B cell (primary cell): ENCODE results near the gene PLCB4. TPM values are rescaled to one million over a fixed set of nuclear protein-coding genes. Genes with fewer than 3 reads are reported as not detected.

Experiments used
- ATAC-seq: fragments of 200-7000 bp; cut with Tn5 transposase; one replicate; pipeline ENCODE4 v1.10.0; 2021; ENCODE audit warnings: low read depth, mild to moderate bottlenecking, moderate number of reproducible peaks, moderate library complexity
- CTCF ChIA-PET: fragments of 350-600 bp; sonication (Branson Sonifier 250); formaldehyde crosslinking; loops from one replicate; lab custom pipeline; 2021; ENCODE audit warnings: antibody characterized with exemption, inconsistent platforms; lab: Charles Lee
- POLR2A ChIA-PET: fragments of 350-600 bp; sonication (Branson Sonifier 250); formaldehyde crosslinking; loops from one replicate; lab custom pipeline; 2021; ENCODE audit warnings: antibody characterized with exemption; lab: Charles Lee
- DNase-seq: peaks from one replicate; pipeline ENCODE4 v3.0.0; 2013
- H2AFZ ChIP-seq: 2 replicates; pipeline ENCODE4 v1.6.1; 2012; ENCODE audit warnings: mild to moderate bottlenecking, low read depth, low read length; ENCODE audit not compliant: insufficient read depth, poor library complexity, severe bottlenecking
- H3K27ac ChIP-seq, 2 donors: 1 replicate in 1 of 2; 2 replicates in 1 of 2; pipeline ENCODE4 v1.5.1; 2012 to 2013; ENCODE audit warnings: low read length in 2 of 2, mild to moderate bottlenecking in 2 of 2, moderate library complexity in 1 of 2
- H3K27me3 ChIP-seq, 4 experiments: fragments of 200-600 bp in 1 of 4; sonication (generic) in 1 of 4; replicated peaks in 1 of 4; 1 replicate in 2 of 4; 2 replicates in 2 of 4; pipeline versions ENCODE4 v1.6.1 to v1.7.0; 2013 to 2016; ENCODE audit warnings: low read length in 3 of 4, mild to moderate bottlenecking in 2 of 4, mixed read lengths in 1 of 4, moderate library complexity in 1 of 4; ENCODE audit not compliant: insufficient read depth in 4 of 4, control insufficient read depth in 3 of 4; ENCODE audit errors: control extremely low read depth in 1 of 4
- H3K36me3 ChIP-seq, 2 experiments: replicated peaks in 1 of 2; 1 replicate in 1 of 2; 2 replicates in 1 of 2; pipeline versions ENCODE4 v1.6.1 to v1.7.1; 2013; ENCODE audit warnings: low read length in 1 of 2; ENCODE audit not compliant: insufficient read depth in 2 of 2, control insufficient read depth in 1 of 2; ENCODE audit errors: control extremely low read depth in 1 of 2, extremely low read depth in 1 of 2
- H3K4me1 ChIP-seq, 2 donors: fragments of 200-600 bp in 1 of 2; sonication (generic) in 1 of 2; 1 replicate in 1 of 2; 2 replicates in 1 of 2; pipeline versions ENCODE4 v1.5.1 to v1.6.1; 2013 to 2017; ENCODE audit warnings: low read length in 2 of 2; ENCODE audit not compliant: control insufficient read depth in 2 of 2, insufficient read depth in 2 of 2
- H3K4me2 ChIP-seq: replicated peaks from 2 replicates; pipeline ENCODE3; 2012; ENCODE audit warnings: mild to moderate bottlenecking, low read depth, low read length; ENCODE audit not compliant: poor library complexity, severe bottlenecking
- H3K4me3 ChIP-seq, 5 experiments: fragments of 200-600 bp in 1 of 5; sonication (generic) in 1 of 5; 1 replicate in 3 of 5; 2 replicates in 2 of 5; pipeline versions ENCODE4 v1.5.1 to v1.7.0; 2011 to 2016; ENCODE audit warnings: low read length in 4 of 5, mild to moderate bottlenecking in 4 of 5, low read depth in 2 of 5, control low read depth in 1 of 5, moderate library complexity in 1 of 5; ENCODE audit not compliant: insufficient read depth in 1 of 5; ENCODE audit errors: control extremely low read depth in 1 of 5, extremely low read depth in 1 of 5
- H3K79me2 ChIP-seq: fragments of 200-600 bp; sonication (generic); one replicate; pipeline ENCODE4 v1.6.0; 2016; ENCODE audit warnings: low read length; ENCODE audit not compliant: control insufficient read depth, insufficient read depth
- H3K9ac ChIP-seq: fragments of 200-600 bp; sonication (generic); 2 replicates; pipeline ENCODE4 v1.6.1; 2017; ENCODE audit warnings: mild to moderate bottlenecking, low read length, moderate library complexity
- H3K9me3 ChIP-seq, 3 donors: one replicate each; pipeline versions ENCODE4 v1.6.1 to v1.7.1; 2013; ENCODE audit warnings: low read length in 2 of 3; ENCODE audit not compliant: control insufficient read depth in 2 of 3, insufficient read depth in 1 of 3; ENCODE audit errors: control extremely low read depth in 1 of 3
- H4K20me1 ChIP-seq: 2 replicates; pipeline ENCODE4 v1.6.0; 2012; ENCODE audit warnings: mild to moderate bottlenecking, low read length; ENCODE audit not compliant: insufficient read depth, control insufficient read depth, poor library complexity, severe bottlenecking
- H3K27ac Mint-ChIP-seq: one replicate; pipeline ENCODE4 v1.8.0; 2021; ENCODE audit warnings: mixed read lengths
- H3K27me3 Mint-ChIP-seq: one replicate; pipeline ENCODE4 v1.8.0; 2021; ENCODE audit warnings: mixed read lengths
- H3K4me1 Mint-ChIP-seq: one replicate; pipeline ENCODE4 v1.8.0; 2021; ENCODE audit warnings: mixed read lengths
- H3K4me3 Mint-ChIP-seq: one replicate; pipeline ENCODE4 v1.8.0; 2021; ENCODE audit warnings: mixed read lengths
- H3K9me3 Mint-ChIP-seq: one replicate; pipeline ENCODE4 v1.8.0; 2022; ENCODE audit warnings: mixed read lengths; ENCODE audit not compliant: insufficient read depth
- EZH2 ChIP-seq: IDR thresholded peaks from 2 replicates; pipeline ENCODE4 v1.6.1; 2012; ENCODE audit warnings: borderline replicate concordance, low read depth, mild to moderate bottlenecking, moderate library complexity, low read length; ENCODE audit not compliant: insufficient read depth, poor library complexity, severe bottlenecking
- WGBS: methylation state at CpG from one replicate; pipeline ENCODE4 v1.1.5; 2013; ENCODE audit warnings: missing lambda C conversion rate; ENCODE audit not compliant: insufficient coverage; 5-methylcytosine and 5-hydroxymethylcytosine counted together
- intact Hi-C: fragments of 100-400 bp; cut with micrococcal nuclease; formaldehyde crosslinking; loops from one replicate; pipeline ENCODE4 v1.10.0; 2022
- polyA plus RNA-seq: library from polyadenylated mRNA; depleted of rRNA; stranded (reverse); fragments of >200 nt; gene quantifications from 2 replicates; pipeline ENCODE4 v1.2.3, GENCODE V29; 2012
- total RNA-seq, 2 donors: library from RNA; stranded (reverse); fragments of 120-200 nt in 1 of 2; gene quantifications; 1 replicate in 1 of 2; 2 replicates in 1 of 2; pipeline versions ENCODE4 v1.2.3 to v1.2.4, GENCODE V29; 2013 to 2022
- TF ChIP-seq, protein P1 (sequence below): fragments of 200-600 bp; IDR thresholded peaks from one replicate; pipeline ENCODE4 v1.8.0; 2022; ENCODE audit warnings: antibody characterized with exemption, mild to moderate bottlenecking

Gene PLCB4
- total and polyA plus RNA-seq, 2 donors (not counting 1 experiment from before 2014, with no cell fraction given) = not detected

DNA sequence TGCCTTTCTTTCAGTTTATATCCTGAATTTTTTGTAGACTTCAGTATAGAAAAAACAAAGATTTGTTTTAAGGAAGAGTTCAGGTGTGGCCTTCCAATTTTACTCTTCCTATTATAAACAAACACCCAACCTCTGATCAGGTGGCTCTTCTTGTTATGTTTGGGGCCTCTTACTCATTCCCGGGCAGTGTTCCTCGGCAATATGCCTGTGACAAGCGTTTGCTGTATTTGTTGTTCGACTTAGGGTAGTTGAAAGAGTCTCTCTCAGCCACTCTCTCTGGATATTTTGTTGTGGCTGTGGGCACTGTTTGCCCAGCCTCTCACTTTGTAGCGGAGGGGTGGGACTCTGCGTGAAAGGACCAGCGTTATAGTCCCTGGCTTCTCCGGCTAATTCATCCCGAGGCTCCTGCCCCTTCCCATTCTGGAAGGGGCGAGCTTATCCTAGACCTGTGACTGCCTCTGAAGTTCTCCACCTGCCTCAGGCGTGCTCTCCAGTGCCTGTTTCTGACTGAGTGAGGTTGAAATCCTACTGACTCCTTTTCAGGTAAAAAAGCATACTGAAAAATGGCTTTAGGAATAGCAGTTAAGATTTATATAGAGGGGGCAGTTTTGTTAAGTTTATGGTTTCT lies 97.4 kb downstream of the PLCB4 start:
- Mint-ChIP-seq H3K9me3 (no peaks in the 10 kb centered on the region), H3K4me1 (no peaks in the 10 kb centered on the region), H3K27ac (no peak overlapping the region), H3K4me3 (no peak overlapping the region), H3K27me3 (no peaks in the 10 kb centered on the region)
- POLR2A ChIA-PET = no interaction called here
- Histone ChIP-seq H3K27ac (no peak overlapping the region), H3K79me2 (no peaks in the 10 kb centered on the region), H3K27me3 (no peaks in the 10 kb centered on the region), H3K9me3 (no peaks in the 10 kb centered on the region), H3K36me3 (no peaks in the 10 kb centered on the region), H2AFZ (no peak overlapping the region), H3K4me2 (no peak overlapping the region), H3K9ac (no peak overlapping the region), H3K4me1 (no peaks in the 10 kb centered on the region), H3K4me3 (no peak overlapping the region), H4K20me1 (no peaks in the 10 kb centered on the region)
- CTCF ChIA-PET = no interaction called here
- ATAC-seq = no peak
- no peak for TF ChIP-seq EZH2
- intact Hi-C loops = no loop called here
- WGBS = 64% methylated on average over 9 of the region's 11 CpGs
- no peak for DNase-seq

- H3K27ac Mint-ChIP-seq = no peak overlapping the region
These were observed 100.5 kb downstream of the PLCB4 start for GRCh38 chr20:9169409-9169808.

More at GRCh38 chr20:9169409-9169808, 100.5 kb downstream of the PLCB4 start:
- H2AFZ ChIP-seq = no peak overlapping the region
- WGBS = no CpG with 5 or more reads among the region's 7 CpGs
- H3K27ac ChIP-seq = no peak overlapping the region
- H3K9me3 ChIP-seq = no peaks in the 10 kb centered on the region
- no peaks in the 10 kb centered on the region for H3K36me3 ChIP-seq
- DNase-seq = no peak
- H3K27me3 ChIP-seq = no peaks in the 10 kb centered on the region
- H3K9ac ChIP-seq = no peak overlapping the region
- H3K4me2 ChIP-seq = no peak overlapping the region
- no peaks in the 10 kb centered on the region for H4K20me1 ChIP-seq
- no peaks in the 10 kb centered on the region for H3K4me1 Mint-ChIP-seq
- H3K4me1 ChIP-seq = no peaks in the 10 kb centered on the region
- no peaks in the 10 kb centered on the region for H3K79me2 ChIP-seq
- ATAC-seq = no peak
- intact Hi-C loops = no loop called here
- POLR2A ChIA-PET = no interaction called here
- no peak overlapping the region for H3K4me3 Mint-ChIP-seq
- TF ChIP-seq, protein P1, sequence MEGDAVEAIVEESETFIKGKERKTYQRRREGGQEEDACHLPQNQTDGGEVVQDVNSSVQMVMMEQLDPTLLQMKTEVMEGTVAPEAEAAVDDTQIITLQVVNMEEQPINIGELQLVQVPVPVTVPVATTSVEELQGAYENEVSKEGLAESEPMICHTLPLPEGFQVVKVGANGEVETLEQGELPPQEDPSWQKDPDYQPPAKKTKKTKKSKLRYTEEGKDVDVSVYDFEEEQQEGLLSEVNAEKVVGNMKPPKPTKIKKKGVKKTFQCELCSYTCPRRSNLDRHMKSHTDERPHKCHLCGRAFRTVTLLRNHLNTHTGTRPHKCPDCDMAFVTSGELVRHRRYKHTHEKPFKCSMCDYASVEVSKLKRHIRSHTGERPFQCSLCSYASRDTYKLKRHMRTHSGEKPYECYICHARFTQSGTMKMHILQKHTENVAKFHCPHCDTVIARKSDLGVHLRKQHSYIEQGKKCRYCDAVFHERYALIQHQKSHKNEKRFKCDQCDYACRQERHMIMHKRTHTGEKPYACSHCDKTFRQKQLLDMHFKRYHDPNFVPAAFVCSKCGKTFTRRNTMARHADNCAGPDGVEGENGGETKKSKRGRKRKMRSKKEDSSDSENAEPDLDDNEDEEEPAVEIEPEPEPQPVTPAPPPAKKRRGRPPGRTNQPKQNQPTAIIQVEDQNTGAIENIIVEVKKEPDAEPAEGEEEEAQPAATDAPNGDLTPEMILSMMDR = no peak
- TF ChIP-seq EZH2 = no peak
- CTCF ChIA-PET = no interaction called here
- H3K4me3 ChIP-seq = no peak overlapping the region
- no peaks in the 10 kb centered on the region for H3K27me3 Mint-ChIP-seq
- H3K9me3 Mint-ChIP-seq = no peaks in the 10 kb centered on the region
